GM10266 (cell line): ENCODE measurements around the gene VAMP7.

Experiments used
- DNase-seq: peaks from one replicate; pipeline ENCODE4 v3.0.0; 2012; ENCODE audit errors: extremely low spot score
- CTCF ChIP-seq: IDR thresholded peaks from 2 replicates; pipeline ENCODE4 v1.5.1; 2012; ENCODE audit warnings: mild to moderate bottlenecking, low read depth; ENCODE audit not compliant: control insufficient read depth, insufficient read depth; ENCODE audit errors: missing control alignments

The VAMP7 gene

GRCh38 chrX:155870958-155871357 is 10.2 kb upstream of the VAMP7 start:
- TF ChIP-seq CTCF, result no peak
- no peak for DNase-seq

- no peak for TF ChIP-seq CTCF
- DNase-seq, result no peak
These were observed 9.2 kb upstream of the VAMP7 start for GRCh38 chrX:155871934-155872333.

- no peak for TF ChIP-seq CTCF
These were observed 8.0 kb upstream of the VAMP7 start for GRCh38 chrX:155873188-155873587.

GRCh38 chrX:155874571-155875244 is 6.4 kb upstream of the VAMP7 start:
- DNase-seq, result no peak
- TF ChIP-seq CTCF, result no peak

More at GRCh38 chrX:155873188-155873587, 8.0 kb upstream of the VAMP7 start:
- no peak for DNase-seq

GRCh38 chrX:155876704-155877103 is 4.4 kb upstream of the VAMP7 start:
- DNase-seq, result peak; percentile 23
- no peak for TF ChIP-seq CTCF

GRCh38 chrX:155877288-155877687 is 3.9 kb upstream of the VAMP7 start:
- no peak for DNase-seq
- TF ChIP-seq CTCF, result no peak

GRCh38 chrX:155880586-155881157 is 473 bp upstream of the VAMP7 start:
- no peak for DNase-seq
- TF ChIP-seq CTCF, result no peak
